Peyer's patch (tissue), 4 donors: Measurements from ENCODE around the gene SMYD3.

Source experiments
- POLR2A ChIP-seq, 2 donors: fragments of 450-650 bp; IDR thresholded peaks; one replicate each; pipeline ENCODE4 v1.5.1; 2017; ENCODE audit warnings: antibody characterized with exemption in 2 of 2, mild to moderate bottlenecking in 2 of 2, moderate library complexity in 2 of 2
- TF ChIP-seq, protein P1 (sequence below), 6 experiments: fragments of 450-650 bp in 4 of 6; fragments of 200-600 bp in 2 of 6; sonication (generic) in 1 of 6; IDR thresholded peaks; one replicate each; pipeline ENCODE4 v1.5.1; 2017 to 2019; ENCODE audit warnings: antibody characterized with exemption in 6 of 6, mild to moderate bottlenecking in 3 of 6, moderate library complexity in 1 of 6

DNA sequence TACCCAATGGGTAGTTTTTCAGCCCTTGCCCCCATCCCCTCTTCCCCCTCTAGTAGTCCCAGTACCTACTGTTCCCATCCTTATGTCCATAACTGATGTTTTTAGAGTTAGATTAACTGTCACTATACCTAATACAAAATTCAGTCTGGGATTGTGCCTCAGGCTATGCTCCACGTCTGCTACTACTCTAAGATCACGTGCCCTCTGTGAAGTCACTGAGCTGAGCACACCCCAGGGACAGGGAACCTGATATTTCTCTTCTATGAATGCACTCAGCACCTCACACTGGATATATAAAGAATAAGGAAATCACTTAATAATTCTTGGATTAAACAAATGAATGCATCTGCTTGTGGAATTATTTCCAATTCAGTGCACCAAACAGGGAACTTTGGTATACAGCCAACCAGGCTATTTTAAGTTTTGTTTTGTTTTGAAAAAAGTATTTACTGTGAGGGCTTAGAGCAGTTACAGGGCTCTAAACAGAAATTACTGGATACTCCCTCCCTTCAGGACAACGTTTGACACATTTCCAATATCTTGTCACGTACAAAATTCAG is 307.9 kb downstream of the SMYD3 start:
- TF ChIP-seq, protein P1, sequence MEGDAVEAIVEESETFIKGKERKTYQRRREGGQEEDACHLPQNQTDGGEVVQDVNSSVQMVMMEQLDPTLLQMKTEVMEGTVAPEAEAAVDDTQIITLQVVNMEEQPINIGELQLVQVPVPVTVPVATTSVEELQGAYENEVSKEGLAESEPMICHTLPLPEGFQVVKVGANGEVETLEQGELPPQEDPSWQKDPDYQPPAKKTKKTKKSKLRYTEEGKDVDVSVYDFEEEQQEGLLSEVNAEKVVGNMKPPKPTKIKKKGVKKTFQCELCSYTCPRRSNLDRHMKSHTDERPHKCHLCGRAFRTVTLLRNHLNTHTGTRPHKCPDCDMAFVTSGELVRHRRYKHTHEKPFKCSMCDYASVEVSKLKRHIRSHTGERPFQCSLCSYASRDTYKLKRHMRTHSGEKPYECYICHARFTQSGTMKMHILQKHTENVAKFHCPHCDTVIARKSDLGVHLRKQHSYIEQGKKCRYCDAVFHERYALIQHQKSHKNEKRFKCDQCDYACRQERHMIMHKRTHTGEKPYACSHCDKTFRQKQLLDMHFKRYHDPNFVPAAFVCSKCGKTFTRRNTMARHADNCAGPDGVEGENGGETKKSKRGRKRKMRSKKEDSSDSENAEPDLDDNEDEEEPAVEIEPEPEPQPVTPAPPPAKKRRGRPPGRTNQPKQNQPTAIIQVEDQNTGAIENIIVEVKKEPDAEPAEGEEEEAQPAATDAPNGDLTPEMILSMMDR (IDR thresholded peaks at IDR 0.05) = no peak
- no peak for TF ChIP-seq POLR2A (IDR thresholded peaks at IDR 0.05)
